Measurements from ENCODE around the gene TRAPPC2B.
"Not testable (repeated sequence)": the region's sequence is repeated elsewhere in the genome, so short reads cannot be mapped to it uniquely, and the experiment has no call there.

Gene TRAPPC2B

GRCh38 chr19:57374647-57375046, 11.3 kb downstream of the TRAPPC2B start:
- not testable (repeated sequence) for DNase-seq, ATAC-seq

GRCh38 chr19:57376151-57376550, 12.8 kb downstream of the TRAPPC2B start:
- ATAC-seq (no peak), DNase-seq (no peak)

DNA sequence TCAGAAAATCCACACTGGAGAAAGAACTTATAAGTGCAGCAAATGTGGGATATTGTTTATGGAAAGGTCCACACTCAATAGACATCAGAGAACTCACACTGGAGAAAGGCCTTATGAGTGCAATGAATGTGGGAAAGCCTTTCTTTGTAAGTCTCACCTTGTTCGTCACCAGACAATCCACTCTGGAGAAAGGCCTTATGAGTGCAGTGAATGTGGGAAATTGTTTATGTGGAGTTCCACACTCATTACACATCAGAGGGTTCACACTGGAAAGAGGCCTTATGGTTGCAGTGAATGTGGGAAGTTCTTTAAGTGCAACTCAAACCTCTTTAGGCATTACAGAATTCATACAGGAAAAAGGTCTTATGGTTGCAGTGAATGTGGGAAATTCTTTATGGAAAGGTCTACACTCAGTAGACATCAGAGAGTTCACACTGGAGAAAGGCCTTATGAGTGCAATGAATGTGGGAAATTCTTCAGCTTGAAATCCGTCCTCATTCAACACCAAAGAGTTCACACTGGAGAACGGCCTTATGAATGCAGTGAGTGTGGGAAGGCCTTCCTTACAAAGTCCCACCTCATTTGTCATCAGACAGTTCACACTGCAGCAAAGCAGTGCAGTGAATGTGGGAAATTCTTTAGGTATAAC, 14.3 kb downstream of the TRAPPC2B start:
- no peak for ATAC-seq
- no peak for DNase-seq

GRCh38 chr19:57380923-57381322, 17.6 kb downstream of the TRAPPC2B start:
- DNase-seq (no peak), ATAC-seq (no peak)

DNA sequence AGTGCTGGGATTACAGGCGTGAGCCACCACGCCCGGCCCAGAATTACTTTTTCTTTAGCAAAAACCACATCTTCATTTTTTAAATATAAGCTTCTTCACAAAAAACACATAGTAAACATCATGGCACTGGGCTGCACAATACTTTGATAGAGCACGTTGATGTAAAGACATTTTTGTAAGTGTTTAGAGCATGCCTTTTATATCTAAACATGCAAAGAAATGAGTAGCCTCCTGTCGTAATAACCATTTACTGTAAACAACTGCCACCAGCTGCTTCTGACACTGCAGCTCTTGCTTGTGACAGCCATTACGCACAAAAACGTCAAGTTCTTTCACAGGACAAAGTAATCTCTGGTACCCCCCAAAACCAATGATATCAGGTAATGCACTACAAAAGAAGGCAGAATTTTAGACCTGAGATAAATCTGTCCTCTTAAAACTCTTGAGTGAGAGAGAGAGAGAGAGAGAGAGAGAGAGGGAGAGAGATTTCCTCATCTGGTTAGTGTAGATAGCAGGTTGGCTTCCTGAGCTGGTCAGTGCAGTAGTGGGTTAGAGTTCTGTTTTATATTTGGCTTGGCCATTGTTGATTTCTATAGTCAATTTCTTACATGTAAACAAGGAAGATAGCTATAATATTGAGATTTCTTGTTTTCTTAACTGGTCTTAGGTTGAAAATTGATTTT, 19.6 kb downstream of the TRAPPC2B start:
- ATAC-seq = no peak
- DNase-seq = no peak

DNA sequence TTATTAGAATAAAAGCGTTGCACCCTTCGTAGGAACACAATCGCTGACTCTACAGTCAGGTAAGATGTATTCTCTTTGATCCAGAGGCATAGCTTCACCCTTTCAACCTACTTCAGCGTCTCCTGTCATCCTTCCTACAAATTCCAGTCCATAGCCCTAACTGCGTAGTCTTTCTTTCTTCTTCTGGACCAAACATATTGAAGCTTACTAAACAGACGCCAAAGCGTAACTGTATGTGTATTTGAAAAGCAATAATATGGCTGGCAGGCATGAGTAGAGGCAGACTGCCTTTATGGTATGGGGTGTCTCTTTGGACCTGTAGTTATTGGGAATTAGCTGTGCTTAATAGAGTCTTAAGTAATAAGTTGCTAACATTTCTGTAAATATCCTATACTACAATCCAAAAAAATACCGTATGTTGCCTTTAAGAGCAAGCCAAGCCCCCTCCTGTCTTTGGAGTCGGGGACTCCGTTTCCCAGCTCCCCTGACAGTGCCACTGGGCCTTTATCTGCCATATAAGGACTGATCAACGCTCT, 25.9 kb downstream of the TRAPPC2B start:
- DNase-seq (no peak), ATAC-seq (no peak)

DNA sequence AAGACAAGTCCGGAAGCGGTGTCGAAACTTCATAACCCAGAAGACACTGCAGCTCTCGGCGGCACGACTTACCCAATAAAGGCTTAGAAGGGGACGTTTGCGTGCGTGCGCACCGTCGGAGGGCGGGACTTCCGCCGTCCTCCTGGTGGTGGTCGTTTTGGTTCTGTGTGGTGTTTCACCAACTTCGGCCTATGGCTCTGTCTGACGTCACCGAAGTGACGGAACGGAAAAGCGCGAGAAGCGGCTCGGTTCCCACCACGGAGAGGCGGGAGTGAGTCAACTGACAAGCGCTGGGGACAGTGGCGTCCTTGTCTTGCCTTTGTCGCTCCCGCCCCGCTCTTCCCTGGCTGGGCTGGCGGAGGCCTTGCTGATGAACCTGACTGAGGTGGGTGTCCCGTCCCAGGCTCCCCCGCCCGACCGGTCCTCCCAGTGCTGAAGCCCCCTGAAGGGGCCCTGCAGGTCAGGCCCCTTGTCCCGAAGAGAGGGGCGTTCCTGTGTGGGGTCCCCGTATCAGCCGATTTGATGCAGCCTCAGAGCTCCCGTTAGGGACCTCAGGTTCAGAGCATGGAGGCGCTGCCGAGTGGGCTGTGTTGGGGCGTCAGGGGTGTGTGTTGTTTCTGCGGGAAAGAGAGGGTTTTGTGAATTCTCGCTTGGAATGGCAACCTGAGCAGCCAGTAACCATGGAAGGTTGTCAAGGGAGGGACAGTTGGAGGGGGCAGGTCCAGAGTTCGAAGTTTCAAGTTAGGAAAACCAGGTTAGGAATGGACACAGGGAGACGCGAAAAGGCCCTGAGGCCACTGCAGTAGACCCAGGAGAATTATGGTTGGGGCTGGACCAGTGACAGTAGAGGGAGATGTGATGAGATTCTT, 26.6 kb downstream of the TRAPPC2B start, which contains the start of gene ZNF548:
TSS of gene ZNF548 (plus strand) at position 125 of the 869 bp plus-strand sequence. CDS start at position 371, 246 bp downstream.
- DNase-seq (peak; percentile 97), ATAC-seq (peak; percentile 99)

GRCh38 chr19:57395710-57396109, 32.4 kb downstream of the TRAPPC2B start:
- ATAC-seq (no peak), DNase-seq (no peak)

GRCh38 chr19:57398868-57399267, 35.5 kb downstream of the TRAPPC2B start:
- no peak for ATAC-seq
- DNase-seq = no peak

DNA sequence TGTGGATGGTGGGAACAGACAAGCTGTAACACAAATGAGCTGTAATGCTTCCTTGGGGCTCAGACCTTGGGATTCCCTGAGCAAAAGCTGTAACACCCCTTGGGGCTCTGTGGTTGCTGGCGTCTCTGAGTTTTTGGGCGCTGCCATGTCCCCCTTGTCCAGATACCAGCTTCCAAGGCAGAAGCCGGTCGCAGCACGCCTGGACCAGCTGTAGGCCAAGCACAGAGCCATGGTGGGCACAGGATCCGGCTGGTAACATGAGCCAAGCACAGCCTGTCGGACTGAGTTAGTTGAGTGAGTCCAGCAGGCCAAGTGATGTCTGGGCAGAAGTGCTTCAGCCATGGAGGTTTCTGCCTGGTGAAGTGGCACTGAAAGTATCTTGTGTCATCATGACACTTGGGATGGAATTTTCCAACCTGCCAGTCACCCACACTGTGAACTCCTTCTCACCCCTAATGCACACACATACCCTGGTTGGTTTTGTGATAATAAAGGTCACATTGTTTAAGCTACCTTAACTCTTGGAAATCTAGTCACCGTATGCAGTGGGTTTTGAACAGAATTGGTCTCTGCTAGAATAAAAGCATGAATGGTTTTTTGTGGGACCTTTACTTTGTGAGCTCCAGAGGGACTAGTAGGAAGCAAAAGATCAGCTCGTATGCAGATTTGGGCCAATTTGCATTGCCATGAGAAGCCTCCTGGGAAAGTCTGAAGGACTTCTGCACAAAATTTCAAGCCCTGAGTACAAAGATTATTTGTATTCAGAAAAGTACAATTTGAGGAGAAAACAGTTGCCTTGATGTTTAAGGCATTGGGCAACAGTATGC, 40.6 kb downstream of the TRAPPC2B start:
- ATAC-seq (peak; percentile 37), DNase-seq (no peak)

- ATAC-seq (peak; percentile 59), DNase-seq (peak; percentile 75)
Observed at GRCh38 chr19:57406516-57407123, 43.3 kb downstream of the TRAPPC2B start.

- ATAC-seq (peak; percentile 100), DNase-seq (peak; percentile 91)
Observed at GRCh38 chr19:57410877-57411671, 47.7 kb downstream of the TRAPPC2B start, which contains the start of gene ZNF17. TSS of gene ZNF17 (plus strand) at chr19:57411161. CDS start at chr19:57413616, 2,455 bp downstream.

All from stimulated activated naive CD8-positive, alpha-beta T cell treated with anti-CD3 and anti-CD28 coated beads, Interleukin-15, Interleukin-2, amounts not matched to agents 100 U/mL and 50 U/mL, for 24 hours (primary cell).